Small intestine (tissue), 7 donors: ENCODE data around the gene CD7. TPM values are rescaled to one million over a fixed set of nuclear protein-coding genes. Genes with fewer than 3 reads are reported as not detected.

ENCODE experiments used
- DNase-seq, 2 donors: peaks; one replicate each; pipeline versions ENCODE4 v3.0.0 to v3.0.0-alpha.2; 2013
- FAIRE-seq: peaks from 2 replicates; lab custom pipeline; 2012; peaks lifted over from hg19 to GRCh38; lab: Jason Lieb, UNC
- H3K27ac ChIP-seq, 3 donors: one replicate each; pipeline ENCODE4 v1.5.1; 2013; ENCODE audit warnings: low read length in 2 of 3, mild to moderate bottlenecking in 2 of 3, control low read depth in 1 of 3, inconsistent platforms in 1 of 3, low read depth in 1 of 3, moderate library complexity in 1 of 3
- H3K27me3 ChIP-seq, 3 donors: one replicate each; pipeline ENCODE4 v1.6.1; 2013; ENCODE audit warnings: low read length in 3 of 3, inconsistent platforms in 1 of 3; ENCODE audit not compliant: control insufficient read depth in 3 of 3, insufficient read depth in 3 of 3
- H3K36me3 ChIP-seq, 3 donors: one replicate each; pipeline ENCODE4 v1.6.1; 2013; ENCODE audit warnings: low read length in 3 of 3, inconsistent platforms in 1 of 3, low read depth in 1 of 3, mild to moderate bottlenecking in 1 of 3, moderate library complexity in 1 of 3; ENCODE audit not compliant: control insufficient read depth in 3 of 3, insufficient read depth in 2 of 3
- H3K4me1 ChIP-seq, 3 donors: one replicate each; pipeline ENCODE4 v1.6.1; 2013; ENCODE audit warnings: low read length in 2 of 3, inconsistent platforms in 1 of 3, low read depth in 1 of 3, mild to moderate bottlenecking in 1 of 3, moderate library complexity in 1 of 3; ENCODE audit not compliant: control insufficient read depth in 3 of 3, insufficient read depth in 2 of 3
- H3K4me3 ChIP-seq, 3 donors: one replicate each; pipeline ENCODE4 v1.5.1; 2013; ENCODE audit warnings: low read length in 3 of 3, control low read depth in 1 of 3, inconsistent platforms in 1 of 3, low read depth in 1 of 3, mild to moderate bottlenecking in 1 of 3, moderate library complexity in 1 of 3
- H3K9me3 ChIP-seq, 2 donors: one replicate each; pipeline ENCODE4 v1.6.1; 2013; ENCODE audit warnings: low read depth in 1 of 2, low read length in 1 of 2; ENCODE audit not compliant: control insufficient read depth in 2 of 2, insufficient read depth in 1 of 2
- WGBS, 3 donors: extraction: QIAGEN DNeasy Blood & Tissue Kit; methylation state at CpG; one replicate each; pipeline ENCODE4 v1.1.7; 2013; 5-methylcytosine and 5-hydroxymethylcytosine counted together
- polyA plus RNA-seq, 4 donors: library from polyadenylated mRNA; stranded (reverse) in 3 of 4; unstranded in 1 of 4; fragments of 200-250 nt in 3 of 4; fragments of 120-200 nt in 1 of 4; gene quantifications; one replicate each; pipeline versions ENCODE4 v1.2.1 to v1.2.3, GENCODE V29; 2013
- donor health status: healthy with polysubstance abuse.
- donor health status: control.
- donor health status: control.
- donor health status: Bipolar disorder and iron deficiency.
- donor health status: healthy.

The CD7 gene
- polyA plus RNA-seq, 4 donors = 3.4 to 10.8 (median 7.7) TPM

DNA sequence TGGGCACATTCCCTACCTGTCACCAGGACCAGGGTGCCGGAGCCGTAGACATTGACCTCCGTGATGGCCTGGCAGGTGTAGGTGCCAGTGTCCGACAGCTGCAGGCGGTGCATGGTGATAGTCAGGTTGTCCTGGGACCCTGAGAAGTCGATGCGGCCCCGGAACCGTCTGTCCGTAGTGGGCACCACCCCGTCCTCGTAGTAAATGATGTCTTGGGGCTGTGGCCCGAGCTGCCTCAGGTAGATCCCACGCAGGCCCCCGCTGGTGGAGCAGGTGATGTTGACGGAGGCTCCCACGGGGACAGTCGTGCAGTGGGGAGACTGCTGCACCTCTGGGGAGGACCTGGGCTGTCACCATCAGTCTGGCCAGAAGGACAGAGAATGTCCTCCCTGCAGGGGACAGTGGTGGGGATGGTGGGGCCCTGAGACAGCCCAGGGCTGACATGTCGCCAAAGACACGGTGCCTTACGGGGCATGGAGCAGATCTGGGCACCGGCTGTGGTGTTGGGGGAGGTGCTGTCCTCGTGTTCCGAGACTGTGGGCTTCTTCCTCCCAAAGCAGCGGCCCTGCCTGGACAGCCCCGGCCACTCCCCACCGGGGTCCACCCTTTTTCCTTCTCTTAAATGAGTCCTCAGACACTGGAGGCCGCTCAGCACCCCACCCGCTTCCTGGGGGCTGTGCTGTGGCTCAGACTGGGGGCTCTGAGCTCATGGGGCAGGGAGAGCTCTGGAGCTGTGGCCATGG lies 586 bp downstream of the CD7 start:
- WGBS, 3 donors = 59 to 70% (median 67%) methylated on average over 26 to 29 of the region's 29 CpGs
- Histone ChIP-seq H3K4me3 (peak overlapping the region; percentile 1 to 51 (median 27)), H3K27ac (peak overlapping the region in 2 of 3 donors; percentile 27 to 66), H3K4me1 (peaks cover 0 to 33% (median 0%) of the 10 kb centered on the region in 3 donors), H3K36me3 (peaks cover 0 to 3% (median 0%) of the 10 kb centered on the region in 3 donors), H3K9me3 (peaks cover 0 to 3% of the 10 kb centered on the region in 2 donors), H3K27me3 (peaks cover 0 to 3% (median 0%) of the 10 kb centered on the region in 3 donors)
- no peak for FAIRE-seq
- no peak for DNase-seq

DNA sequence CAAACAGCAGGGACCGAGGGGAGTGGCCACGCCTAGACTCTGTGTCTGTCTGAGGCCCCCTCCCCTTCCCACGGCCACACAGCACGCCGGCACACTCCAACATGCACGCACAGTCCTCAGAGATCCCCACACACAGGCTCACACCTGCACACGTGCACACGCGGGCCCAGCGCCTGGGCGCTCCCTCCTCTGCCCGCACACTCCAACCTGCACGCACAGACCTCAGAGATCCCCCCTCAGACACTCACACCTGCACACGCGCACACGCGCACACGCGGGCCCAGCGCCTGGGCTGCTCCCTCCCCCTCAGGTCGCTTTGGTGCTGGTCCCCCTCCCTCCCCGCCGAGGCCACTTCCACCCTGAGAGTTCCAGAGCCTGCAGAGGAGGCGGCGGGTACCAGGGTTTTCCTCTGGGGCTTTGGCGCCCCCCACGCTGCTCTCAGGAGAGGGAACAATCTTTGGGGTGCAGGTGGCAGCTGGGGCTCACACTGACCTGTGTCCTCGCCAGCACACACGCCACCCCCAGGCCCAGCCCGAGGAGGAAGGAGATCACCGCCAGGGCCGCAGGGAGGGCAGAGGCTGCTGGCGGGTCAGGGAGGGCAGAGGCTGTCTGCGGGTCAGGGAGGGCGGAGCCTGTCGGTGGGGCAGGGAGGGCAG lies 1.6 kb downstream of the CD7 start:
- WGBS, 3 donors = 7 to 18% (median 13%) methylated on average over 32 to 36 of the region's 36 CpGs
- Histone ChIP-seq H3K4me1 (peaks cover 0 to 32% (median 0%) of the 10 kb centered on the region in 3 donors), H3K27ac (peak overlapping the region in 2 of 3 donors; percentile 12 to 26), H3K9me3 (peaks cover 0 to 3% of the 10 kb centered on the region in 2 donors), H3K36me3 (peaks cover 0 to 2% (median 0%) of the 10 kb centered on the region in 3 donors), H3K4me3 (peak overlapping the region in 2 of 3 donors; percentile 8 to 51), H3K27me3 (peaks cover 0 to 3% (median 0%) of the 10 kb centered on the region in 3 donors)
- FAIRE-seq (no peak), DNase-seq (peak in 1 of 2 donors; percentile 39)

DNA sequence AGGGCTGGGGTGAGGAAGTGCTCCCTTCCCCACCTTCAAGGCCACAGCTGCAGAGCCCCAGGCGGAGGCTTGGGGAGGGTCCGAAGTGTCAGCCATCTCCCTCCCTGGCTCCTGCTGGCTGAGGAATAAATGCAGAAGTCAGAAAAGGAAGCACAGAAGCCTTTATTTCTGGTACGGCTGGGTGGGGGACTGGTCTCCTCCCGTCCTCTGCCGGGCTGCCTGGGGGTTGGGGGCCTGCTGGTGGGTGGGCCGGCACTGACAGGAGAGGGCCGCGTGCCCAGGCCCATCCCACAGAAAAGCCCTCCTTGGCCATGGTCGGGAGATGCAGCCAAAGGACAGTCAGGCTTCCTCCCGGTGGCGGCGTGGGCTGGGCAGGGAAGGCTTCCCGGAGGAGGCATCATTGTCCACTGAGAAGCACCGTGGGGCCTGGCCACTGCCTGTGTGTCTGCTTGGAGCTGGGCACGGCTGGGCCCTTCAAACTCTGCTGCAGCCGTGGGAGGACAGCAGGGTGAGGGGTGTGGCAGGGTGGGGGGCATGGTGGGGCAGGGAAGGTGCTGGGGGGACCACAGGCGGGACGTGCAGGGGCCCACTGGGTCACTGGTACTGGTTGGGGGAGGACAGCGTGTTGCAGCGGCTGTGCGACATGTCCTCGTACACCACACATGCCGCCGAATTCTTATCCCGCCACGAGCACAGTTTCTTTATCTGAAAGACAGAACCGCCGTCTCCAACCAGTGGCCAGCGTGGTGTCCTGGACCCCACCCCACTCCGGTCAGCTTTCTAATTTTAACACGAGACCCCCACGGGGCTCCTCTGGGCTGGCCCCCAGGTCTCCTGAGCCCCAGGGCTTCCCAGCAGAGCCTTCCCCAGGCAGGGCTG lies 2.4 kb downstream of the CD7 start:
- Histone ChIP-seq H3K4me3 (peak overlapping the region in 1 of 3 donors; percentile 51), H3K27ac (no peak overlapping the region), H3K4me1 (peaks cover 0 to 33% (median 4%) of the 10 kb centered on the region in 3 donors), H3K36me3 (peaks cover 0 to 3% (median 0%) of the 10 kb centered on the region in 3 donors), H3K27me3 (peaks cover 0 to 3% (median 0%) of the 10 kb centered on the region in 3 donors), H3K9me3 (peaks cover 0 to 3% of the 10 kb centered on the region in 2 donors)
- DNase-seq = no peak
- no peak for FAIRE-seq
- 57 to 68% (median 64%) methylated on average over 27 to 32 of the region's 32 CpGs for WGBS, 3 donors

DNA sequence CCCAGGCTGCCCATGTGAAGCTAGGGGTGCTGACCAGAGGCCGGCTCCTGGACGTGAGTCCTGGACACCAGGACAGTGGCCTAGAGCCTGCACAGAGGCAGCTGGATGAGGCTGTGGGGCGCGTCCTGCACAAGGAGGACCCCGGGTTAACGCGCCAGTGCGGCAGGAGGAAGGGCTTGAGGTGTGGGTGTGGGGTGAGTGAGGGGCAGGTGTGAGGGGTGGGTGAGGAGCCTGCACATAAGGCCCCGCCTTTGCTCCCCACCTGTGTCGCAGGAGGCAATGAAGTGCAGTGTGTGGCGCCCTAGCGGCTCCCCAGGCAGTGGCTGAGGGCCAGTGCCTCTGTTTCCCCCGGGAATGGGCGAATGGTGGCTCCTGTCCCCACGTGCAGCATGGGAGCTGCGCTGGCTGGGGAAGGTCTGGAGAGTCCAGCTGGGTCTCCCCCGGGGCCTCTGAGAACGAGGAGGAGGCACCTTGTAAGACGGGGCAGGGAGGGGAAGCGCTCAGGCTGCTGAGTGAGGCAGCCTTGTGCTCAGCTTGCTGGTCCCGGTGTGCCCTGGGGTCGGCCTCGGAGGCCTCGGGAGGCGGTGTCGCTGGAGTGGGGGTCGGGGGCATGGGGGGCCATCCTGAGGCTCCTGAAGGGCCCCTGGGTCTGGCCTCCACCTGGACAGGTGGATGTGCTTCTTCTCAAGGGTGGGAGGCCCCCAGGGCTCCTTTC lies 3.2 kb downstream of the CD7 start:
- FAIRE-seq = no peak
- WGBS, 3 donors = 75 to 81% (median 77%) methylated on average over 25 to 27 of the region's 27 CpGs
- Histone ChIP-seq H3K4me3 (no peak overlapping the region), H3K27me3 (peaks cover 0 to 3% (median 0%) of the 10 kb centered on the region in 3 donors), H3K4me1 (peaks cover 0 to 37% (median 4%) of the 10 kb centered on the region in 3 donors), H3K36me3 (peaks cover 0 to 3% (median 0%) of the 10 kb centered on the region in 3 donors), H3K9me3 (peaks cover 0 to under 1% of the 10 kb centered on the region in 2 donors), H3K27ac (no peak overlapping the region)
- no peak for DNase-seq

DNA sequence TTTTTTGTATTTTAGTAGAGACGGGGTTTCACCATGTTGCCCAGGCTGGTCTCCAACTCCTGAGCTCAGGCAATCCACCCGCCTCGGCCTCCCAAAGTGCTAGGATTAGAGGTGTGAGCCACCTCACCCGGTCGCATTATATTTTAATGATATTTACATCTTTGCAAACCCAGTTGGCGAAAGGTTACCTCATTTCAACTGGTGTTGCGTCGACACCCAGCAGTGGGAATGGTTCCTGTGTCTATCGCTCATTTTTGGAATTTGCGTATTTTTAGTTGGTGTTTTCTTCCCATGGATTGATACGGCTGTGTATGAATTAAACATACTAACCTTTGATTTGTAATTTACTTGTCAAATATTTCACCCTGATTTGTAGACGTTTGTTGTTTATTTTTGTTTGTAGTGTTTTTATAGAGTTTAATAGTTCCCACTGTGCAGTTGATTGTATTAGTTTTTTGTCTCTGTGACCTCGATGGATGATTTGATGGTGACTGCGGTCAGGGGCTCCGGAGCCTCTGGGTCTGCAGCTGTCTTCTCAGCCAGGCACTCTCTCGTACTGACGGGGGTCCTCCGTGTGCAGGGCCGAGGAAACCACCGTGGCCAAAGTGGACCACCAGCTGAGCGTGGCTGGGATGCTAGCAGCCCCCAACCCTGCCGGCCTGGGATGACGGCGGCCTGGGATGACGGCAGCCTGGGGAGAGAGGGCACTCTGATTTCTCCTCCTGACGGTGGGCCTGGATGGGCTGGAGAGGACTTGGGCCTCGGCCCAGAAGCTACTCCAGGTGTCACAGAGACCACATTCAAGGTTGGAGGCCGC lies 4.0 kb downstream of the CD7 start:
- no peak overlapping the region for H3K27ac ChIP-seq
- DNase-seq (no peak), FAIRE-seq (no peak)
- peaks cover 0 to 39% (median 4%) of the 10 kb centered on the region in 3 donors for H3K4me1 ChIP-seq
- peaks cover 0 to 5% of the 10 kb centered on the region in 2 donors for H3K9me3 ChIP-seq
- H3K27me3 ChIP-seq = peaks cover 0 to 3% (median 0%) of the 10 kb centered on the region in 3 donors
- WGBS, 3 donors = 84 to 87% (median 87%) methylated on average over 27 to 28 of the region's 28 CpGs
- H3K36me3 ChIP-seq = peaks cover 0 to 3% (median 0%) of the 10 kb centered on the region in 3 donors
- H3K4me3 ChIP-seq = no peak overlapping the region

DNA sequence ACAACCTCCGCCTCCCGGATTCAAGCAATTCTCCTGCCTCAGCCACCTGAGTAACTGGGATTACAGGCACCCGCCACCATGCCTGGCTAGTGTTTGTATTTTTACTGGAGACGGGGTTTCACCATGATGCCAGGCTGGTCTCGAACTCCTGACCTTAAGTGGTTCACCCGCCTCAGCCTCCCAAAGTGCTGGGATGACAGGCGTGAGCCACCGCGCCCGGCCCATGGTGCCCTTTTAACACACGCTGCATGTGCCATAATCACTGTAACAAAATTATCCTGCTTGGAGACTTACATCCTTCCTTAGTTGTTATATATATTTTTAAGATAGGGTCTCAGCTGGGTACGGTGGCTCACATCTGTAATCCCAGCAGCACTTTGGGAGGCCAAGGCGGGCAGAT lies 5.4 kb downstream of the CD7 start:
- H3K36me3 ChIP-seq = peaks cover 0 to 3% (median 0%) of the 10 kb centered on the region in 3 donors
- DNase-seq (no peak), FAIRE-seq (no peak)
- peaks cover 0 to 9% of the 10 kb centered on the region in 2 donors for H3K9me3 ChIP-seq
- peaks cover 0 to 3% (median 0%) of the 10 kb centered on the region in 3 donors for H3K27me3 ChIP-seq
- peaks cover 0 to 31% (median 4%) of the 10 kb centered on the region in 3 donors for H3K4me1 ChIP-seq
- H3K27ac ChIP-seq = no peak overlapping the region
- H3K4me3 ChIP-seq = no peak overlapping the region
- WGBS, 3 donors = 86 to 93% (median 92%) methylated on average over 13 of the region's 13 CpGs

DNA sequence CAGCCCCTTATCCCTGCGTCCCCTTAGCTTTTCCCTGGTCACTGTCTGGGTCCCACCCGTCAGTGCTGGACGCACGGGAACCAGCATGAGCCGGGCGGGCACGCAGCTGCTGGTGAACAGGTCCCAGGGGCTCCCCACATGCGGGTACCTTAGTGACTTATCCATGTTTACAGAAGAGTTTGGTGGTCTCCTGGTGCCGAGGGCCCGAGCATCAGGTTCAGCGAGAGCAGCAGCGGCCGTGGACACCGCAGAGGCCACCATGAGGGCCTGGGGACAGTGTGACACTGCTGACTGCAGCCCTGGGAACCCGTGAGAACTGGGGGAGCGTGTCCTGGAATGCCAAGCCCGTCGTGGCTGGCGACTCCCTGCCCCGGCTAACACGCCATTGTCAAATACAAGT lies 6.5 kb downstream of the CD7 start:
- FAIRE-seq = no peak
- no peak for DNase-seq
- Histone ChIP-seq H3K4me3 (no peak overlapping the region), H3K36me3 (peaks cover 0 to 3% (median 0%) of the 10 kb centered on the region in 3 donors), H3K27ac (no peak overlapping the region), H3K4me1 (peaks cover 0 to 26% (median 4%) of the 10 kb centered on the region in 3 donors), H3K9me3 (peaks cover 0 to 9% of the 10 kb centered on the region in 2 donors), H3K27me3 (no peaks in the 10 kb centered on the region)
- 86 to 88% (median 88%) methylated on average over 20 to 21 of the region's 21 CpGs for WGBS, 3 donors
